Renal cortex interstitium (tissue), 11 donors: ENCODE results near the gene GSTT4. TPM values are rescaled to one million over a fixed set of nuclear protein-coding genes. Genes with fewer than 3 reads are reported as not detected.
"Not testable (repeated sequence)": the region's sequence is repeated elsewhere in the genome, so short reads cannot be mapped to it uniquely, and the experiment has no call there.

Experiments
- DNase-seq, 11 donors: peaks; one replicate each; pipeline ENCODE4 v3.0.0-alpha.2; 2013; ENCODE audit warnings: low read depth in 9 of 11, low spot score in 4 of 11; ENCODE audit errors: extremely low read depth in 1 of 11
- polyA plus RNA-seq, 3 donors: library from polyadenylated mRNA; unstranded; fragments of 120-200 nt; gene quantifications; one replicate each; pipeline ENCODE4 v1.2.1, GENCODE V29; 2013; ENCODE audit not compliant: insufficient read length in 3 of 3

GSTT4 gene
- polyA plus RNA-seq, 3 donors, result not detected

DNA sequence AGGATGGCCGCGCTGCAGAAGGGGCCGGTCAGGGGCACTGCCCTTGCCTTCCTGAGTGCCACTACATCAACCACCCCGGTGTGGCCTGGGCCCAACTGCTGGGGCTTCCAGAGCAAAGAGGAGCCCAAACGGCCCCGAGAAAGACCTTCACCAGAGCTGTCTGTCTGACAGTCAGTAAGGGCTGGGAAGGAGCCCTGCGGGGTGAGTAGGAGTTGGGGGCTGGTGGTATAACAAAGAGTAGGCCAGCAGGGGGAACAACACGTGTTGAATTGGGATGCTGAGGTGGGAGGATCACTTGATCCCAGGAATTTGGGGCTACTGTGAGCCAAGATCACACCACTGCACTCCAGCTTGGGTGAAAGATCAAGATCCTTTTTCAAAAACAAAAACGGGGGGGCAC is 3.9 kb downstream of the GSTT4 start:
- DNase-seq, result no peak

DNA sequence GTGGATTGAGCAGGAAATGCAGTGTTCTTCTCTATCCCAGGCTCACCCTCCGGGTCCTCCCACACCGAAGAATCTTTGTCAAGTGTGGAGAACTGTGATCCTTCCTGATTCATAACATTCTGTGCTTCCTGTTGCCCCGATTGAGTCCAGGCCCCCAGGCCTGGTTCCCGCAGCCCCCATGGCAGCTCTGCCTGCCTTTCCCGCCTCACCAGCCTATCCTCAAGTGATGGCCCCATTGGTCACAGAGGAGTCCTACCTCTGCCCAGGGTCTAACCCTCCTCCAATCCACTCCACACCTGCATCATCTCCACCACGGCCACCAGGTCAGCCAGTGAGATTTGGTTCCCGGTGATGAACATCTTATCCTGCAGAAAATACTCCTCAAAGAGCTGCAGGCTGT is 5.5 kb downstream of the GSTT4 start:
- not testable (repeated sequence) for DNase-seq

DNA sequence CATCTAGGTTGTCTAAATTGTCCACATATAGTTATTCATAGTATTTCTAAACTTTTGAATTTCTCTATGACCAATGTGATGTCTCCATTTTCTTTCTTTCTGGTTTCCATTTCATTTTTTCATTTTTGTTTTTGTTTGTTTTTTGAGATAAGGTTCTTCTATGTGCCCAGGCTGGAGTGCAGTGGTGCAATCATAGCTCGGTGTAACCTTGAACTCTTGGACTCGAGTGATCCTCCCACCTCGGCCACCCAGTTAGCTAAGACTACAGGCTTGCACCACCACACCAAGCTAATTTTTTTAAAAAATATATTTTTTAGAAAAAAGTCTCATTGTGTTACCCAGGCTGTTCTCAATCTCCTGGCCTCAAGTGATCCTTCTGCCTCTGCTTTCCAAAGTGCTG is 8.2 kb downstream of the GSTT4 start:
- DNase-seq, result no peak

DNA sequence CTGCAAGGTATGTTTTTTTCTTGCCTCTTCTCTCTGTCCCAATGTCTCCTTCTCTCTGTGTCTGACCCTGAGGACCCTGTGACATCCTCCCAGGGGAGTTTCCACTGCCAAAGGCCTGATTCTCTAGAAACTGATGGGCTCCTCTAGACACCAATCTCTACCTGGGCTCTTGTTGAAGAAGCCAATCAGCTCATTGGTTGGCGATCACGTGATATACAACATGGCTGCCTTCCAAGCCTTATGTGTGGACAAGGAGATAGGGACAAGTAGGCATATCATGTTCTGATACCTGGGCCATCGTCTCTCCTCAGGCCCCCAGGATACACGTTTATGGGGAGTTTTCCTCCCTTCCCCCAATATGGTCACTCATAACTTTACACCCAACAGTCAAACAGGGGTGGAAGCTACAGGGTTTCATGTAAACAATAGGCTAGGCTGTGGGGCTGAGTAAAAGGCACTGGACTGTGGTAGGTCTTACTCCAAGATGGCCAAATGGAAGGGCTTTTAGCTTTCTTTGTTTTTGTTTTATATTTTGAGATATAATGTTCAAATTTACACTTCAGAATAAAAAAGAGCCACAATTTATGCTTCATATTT is 11.6 kb downstream of the GSTT4 start:
- DNase-seq, result not testable (repeated sequence)

DNA sequence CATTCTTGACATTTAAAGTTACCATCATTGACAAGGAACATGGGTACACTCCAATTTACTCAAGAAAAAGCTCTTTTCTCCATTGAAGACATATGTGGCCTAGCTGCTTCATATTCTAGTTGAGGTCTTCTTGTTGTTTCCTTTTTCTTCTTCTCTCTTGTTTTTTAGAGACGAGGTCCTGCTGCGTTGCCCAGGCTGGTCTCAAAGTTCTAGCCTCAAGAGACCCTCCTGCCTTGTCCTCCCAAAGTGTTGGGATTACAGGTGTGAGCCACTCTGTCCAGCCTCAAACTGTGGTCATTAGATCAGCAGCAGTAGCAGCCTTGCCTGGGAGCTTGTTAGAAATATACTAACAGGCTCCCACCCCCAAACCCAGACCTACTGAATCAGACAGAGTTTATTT is 12.2 kb downstream of the GSTT4 start:
- DNase-seq, result not testable (repeated sequence)

DNA sequence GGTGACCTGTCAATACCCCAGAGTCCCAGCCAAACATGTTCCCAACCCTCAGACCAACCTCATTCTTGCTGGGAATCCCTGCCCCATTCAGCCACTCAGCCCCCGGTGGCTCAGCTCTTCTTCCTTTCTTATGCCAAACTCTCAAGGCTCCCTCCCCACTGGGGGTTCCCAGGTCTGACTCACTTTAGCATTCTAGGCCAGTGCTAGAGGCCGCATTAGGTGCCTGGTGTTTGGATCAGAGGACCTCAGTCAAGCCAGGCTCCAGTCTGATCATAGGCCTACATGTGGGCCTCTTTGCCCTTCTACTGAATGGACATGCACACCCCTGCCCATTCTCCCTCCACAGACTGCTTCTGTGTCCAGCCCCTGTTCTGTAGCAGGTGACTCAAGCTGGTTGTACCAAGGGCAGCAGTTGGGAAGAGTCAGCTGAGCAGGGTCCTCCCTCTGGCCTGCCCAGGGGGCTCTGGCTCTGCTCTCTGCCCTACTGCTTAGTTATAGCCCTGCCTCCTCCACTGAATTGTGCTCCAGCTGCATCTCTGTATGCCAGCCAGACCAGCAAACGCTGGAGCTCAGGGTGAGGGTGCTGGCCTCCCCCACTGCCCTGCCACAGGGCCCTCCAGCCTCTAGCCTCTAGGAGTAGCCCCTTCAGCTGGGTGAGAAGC is 15.5 kb downstream of the GSTT4 start:
- DNase-seq, result not testable (repeated sequence)

DNA sequence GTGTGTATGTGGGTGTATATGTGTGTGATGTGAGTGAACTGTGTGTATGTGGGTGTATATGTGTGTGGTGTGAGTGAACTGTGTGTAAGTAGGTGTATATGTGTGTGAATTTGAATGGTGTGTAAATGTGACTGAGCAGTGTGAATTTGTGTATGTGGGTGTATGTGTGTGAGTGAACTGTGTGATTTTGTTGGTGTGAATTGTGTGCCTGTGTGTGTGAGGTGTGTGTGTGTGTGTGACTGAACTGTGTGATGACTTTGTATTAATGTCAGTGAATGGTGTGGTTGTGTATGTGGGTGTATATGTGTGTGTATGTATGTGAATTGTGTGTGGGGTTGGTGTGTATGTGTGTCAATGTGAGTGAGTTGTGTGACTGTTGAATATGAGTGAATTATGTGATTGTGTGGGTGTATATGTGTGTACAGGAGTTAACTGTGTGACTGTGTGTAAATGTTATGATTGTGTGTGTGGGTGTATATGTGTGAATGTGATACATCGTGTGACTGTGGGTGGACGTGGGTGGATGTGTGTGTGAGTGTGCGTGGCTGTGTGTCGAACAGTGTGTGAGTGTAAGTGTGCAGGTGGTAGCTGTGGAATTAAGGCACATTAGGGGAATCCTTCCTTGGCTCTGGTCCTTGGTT is 18.6 kb downstream of the GSTT4 start:
- not testable (repeated sequence) for DNase-seq

DNA sequence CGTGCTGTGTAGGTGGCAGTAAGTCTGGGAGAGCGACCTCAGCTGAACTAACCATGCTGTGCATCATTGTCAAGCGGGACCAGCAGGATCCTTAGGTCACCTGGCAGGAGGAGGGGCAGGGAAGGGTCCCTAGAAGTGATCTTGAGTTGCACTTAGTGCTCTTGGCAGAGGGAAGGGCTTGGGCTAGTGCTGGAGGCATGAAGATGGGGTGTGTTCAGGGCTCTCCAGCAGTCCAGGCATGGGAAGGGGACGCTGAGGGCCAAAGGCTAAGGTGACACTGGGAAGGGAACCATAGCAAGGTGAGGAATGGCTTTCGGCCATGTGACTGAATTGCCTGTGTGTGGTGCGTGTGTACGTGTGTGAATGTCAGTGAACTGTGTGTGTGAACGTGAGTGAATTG is 19.2 kb downstream of the GSTT4 start:
- not testable (repeated sequence) for DNase-seq

DNA sequence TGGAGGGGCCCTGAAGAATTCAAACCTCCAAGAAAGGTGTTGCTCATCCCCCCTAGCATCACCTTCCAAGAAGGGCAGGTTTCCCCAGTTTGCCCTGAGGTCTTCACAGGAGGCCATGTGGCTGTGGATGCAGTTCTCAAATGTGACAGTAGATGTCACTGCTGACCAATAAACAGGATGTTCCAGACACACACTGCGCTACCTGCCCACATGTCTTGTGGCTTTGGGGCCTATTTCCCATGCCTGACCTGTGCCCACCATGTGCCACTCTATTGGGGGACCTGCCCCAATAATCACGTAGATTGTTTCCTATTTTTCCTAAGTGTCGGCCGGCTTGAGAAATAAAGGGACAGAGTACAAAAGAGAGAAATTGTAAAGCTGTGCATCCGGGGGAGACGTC is 20.8 kb downstream of the GSTT4 start:
- DNase-seq, result peak in 4 of 11 donors; percentile 12 to 26 (median 24)

DNA sequence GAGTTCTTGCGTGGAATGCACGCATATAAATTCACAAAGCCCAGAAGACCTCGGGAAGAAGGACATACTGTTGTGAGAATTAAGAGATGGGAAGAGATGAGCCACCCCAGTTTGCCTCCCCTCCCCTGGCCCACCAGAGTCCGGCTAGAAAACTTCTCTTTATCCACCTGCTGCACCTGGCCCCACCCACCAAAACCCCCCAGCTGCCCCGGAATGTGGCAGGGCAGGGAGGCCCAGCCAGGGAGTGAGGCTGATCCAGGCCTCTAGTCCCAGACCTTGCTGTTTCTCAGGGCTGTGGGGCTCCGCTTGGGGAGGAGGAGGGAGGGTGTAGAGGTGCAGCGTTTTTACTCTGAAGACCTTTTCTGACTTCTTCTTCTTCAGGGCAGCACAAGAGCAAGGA is 24.7 kb downstream of the GSTT4 start:
- not testable (repeated sequence) for DNase-seq

DNA sequence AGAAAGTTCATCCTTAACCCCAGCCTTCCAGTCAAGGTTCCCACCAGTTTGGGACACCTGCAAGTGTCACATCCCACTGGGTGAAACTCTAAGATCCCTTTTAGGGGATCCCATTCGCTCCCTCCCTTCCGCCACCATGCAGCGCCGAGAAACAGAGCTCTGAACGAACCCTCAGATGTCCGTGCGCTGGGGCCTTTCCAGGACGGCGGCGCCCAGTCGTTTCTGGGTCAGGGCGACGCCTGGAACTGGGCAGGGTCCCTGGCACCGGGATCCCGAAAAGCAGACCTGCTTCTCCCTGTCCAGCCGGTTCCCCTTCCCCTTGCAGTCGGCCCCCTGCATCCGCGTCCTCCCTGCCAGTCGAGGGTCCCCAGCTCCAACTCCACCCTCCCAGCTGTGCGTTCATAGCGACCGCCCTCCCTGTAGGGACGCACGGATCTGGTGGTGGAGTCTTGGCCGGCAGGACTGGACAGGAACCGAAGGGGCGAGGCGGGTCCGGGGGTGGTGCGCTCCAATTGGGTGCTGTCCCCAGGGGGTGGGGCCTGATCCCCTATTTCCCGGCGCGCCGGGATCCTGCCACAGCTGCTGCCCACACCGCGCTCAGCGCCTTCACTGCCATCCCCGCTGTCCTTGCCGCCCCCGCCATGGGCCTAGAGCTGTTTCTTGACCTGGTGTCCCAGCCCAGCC is 25.6 kb downstream of the GSTT4 start, which contains the start of gene GSTT2:
Gene GSTT2, plus strand, starts transcription at position 578 of the 684 bp plus-strand sequence.
- DNase-seq, result not testable (repeated sequence)

DNA sequence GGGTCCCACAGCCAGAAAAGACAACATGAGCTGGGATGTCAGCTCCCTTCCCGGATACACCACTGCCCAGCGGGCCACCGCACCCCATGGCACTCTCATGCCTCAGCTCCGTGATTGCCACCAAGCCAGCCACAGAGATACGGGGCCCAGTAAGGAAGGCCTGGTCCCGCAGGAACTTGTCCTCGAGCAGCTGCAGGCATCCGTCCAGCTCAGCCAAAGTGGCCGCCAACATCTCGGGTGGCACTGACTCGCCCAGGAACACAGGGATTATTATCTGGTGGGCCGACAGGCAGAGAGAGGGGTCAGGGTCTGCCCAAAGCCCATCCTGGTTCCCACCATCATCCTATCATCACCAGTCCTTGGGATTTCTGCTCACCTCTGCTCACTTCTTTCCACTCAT is 27.9 kb downstream of the GSTT4 start:
- DNase-seq, result not testable (repeated sequence)

DNA sequence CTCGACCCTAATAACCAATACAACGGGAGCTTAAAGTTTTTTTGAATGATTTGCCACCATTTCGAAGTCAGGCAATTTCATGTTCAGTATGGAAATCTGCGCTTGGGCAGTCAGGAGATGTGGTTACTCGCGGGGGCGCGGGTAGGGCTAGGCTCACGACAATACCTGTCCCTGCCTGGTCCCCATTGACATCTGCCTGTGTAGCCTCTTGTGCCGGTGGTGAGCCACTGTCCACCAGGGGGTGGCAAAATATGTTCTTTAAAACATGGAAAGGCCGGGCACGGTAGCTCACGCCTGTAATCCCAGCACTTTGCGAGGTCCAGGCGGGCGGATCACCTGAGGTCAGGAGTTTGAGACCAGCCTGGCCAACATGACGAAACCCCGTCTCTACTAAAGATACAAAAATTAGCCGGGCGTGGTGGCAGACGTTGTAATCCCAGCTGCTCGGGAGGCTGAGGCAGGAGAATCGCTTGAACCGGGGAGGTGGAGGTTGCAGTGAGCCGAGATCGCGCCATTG is 30.4 kb downstream of the GSTT4 start:
- not testable (repeated sequence) for DNase-seq

DNA sequence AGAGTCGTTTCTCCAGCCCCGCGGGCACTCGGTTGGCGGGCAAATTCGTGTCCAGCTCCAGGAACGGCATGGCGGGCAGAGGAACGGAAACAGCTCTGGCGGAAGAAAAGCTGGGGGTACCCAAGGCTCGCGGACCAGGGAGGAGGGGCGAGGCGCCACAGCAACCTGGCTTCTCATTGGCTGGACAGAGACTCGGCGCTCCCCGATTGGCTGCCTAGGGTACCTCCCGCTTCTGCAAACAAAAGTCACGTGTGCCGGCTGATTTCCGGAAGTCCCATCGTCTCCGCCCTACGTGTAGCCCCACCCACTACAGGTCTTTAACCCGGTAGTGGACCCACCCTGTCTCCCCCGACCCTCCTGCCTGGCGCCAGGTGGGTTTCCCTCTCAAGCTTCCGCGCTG is 30.9 kb downstream of the GSTT4 start, which contains the start of gene DDT:
Gene DDT, minus strand, starts transcription at position 97 of the 400 bp plus-strand sequence. Its CDS starts 27 bp downstream, at position 70.
- not testable (repeated sequence) for DNase-seq

DNA sequence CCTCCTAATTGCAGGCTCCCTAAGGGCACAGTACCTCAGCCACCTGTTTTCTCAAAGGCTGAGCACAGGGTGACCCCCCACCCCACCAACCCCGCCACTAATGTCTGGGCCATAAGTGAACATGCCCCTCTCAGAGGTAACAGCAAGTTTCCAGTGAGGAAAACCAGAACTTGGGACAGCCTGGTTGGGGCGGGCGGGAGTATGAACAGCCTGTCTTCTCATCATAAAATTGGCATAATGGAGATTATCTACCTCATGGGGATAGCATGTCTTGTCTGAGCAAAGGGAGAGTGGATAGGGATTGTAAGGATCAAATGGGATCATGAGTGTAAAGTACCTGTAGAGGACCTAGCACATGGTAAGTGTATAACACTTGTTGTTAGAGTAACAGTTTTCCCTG is 33.3 kb downstream of the GSTT4 start:
- DNase-seq, result not testable (repeated sequence)

DNA sequence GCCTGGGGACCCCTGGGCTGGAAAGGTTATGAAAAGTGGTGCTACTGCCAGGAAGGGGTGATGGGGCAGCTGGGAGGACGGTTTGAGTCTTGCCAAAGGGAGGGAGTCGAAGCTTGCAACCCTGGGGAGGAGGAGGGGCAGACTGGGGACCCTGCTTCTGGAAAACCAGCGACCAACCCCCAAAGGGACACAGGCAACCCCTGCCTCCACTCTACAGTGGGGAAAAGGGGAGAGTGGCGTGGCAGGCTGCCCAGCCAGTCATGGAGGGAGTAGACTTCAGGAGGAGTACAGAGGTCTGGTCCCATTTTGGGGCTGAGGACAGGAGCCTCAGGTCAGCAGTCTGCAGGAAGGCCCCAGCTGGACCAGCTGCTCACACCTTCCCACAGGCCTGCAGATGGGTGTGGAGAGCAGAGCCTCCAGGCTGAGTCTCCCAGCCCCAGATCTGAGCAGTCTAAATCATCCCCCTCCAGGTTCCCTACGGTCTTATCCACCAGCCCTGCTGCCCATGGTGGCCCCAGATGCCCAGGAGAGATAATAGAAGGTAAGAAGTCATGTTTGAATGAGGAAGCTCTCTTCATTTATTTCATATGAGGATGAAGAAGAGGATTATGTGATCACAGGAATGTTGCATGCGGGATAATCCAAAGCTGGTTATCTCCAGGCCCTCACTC is 34.3 kb downstream of the GSTT4 start:
- no peak for DNase-seq

DNA sequence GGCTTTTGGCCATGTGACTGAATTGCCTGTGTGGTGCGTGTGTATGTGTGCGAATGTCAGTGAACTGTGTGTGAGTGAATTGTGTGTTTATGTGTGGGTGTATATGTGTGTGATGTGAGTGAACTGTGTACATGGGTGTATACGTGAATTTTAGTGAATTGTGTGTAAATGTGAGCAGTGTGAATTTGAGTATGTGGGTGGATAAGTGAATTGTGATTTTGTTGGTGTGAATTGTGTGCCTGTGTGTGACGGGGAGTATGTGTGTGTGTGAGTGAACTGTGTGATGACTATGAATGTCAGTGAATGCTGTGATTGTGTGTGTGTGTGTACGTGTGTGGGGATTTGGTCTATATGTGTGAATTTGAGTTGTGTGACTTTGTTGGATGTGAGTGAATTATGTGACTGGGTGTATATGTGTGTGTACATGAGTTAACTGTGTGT is 35.0 kb downstream of the GSTT4 start:
- no peak for DNase-seq

DNA sequence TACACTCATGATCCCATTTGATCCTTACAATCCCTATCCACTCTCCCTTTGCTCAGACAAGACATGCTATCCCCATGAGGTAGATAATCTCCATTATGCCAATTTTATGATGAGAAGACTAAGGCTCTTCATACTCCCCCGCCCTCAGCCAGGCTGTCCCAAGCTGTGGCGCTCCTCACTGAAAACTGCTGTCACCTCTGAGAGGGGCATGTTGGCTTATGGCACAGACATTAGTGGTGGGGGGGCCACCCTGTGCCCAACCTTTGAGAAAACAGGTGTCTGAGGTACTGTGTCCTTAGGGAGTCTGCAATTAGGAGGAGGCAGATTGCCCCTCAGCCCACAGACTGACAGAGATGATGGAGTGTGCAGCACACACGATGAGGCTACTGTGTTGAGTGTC is 36.2 kb downstream of the GSTT4 start:
- no peak for DNase-seq

DNA sequence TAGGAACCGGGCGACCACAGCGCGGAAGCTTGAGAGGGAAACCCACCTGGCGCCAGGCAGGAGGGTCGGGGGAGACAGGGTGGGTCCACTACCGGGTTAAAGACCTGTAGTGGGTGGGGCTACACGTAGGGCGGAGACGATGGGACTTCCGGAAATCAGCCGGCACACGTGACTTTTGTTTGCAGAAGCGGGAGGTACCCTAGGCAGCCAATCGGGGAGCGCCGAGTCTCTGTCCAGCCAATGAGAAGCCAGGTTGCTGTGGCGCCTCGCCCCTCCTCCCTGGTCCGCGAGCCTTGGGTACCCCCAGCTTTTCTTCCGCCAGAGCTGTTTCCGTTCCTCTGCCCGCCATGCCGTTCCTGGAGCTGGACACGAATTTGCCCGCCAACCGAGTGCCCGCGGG is 38.7 kb downstream of the GSTT4 start, which contains the start of gene DDTL:
Gene DDTL, plus strand, starts transcription at position 321 of the 400 bp plus-strand sequence. Its CDS starts 27 bp downstream, at position 348.
- DNase-seq, result not testable (repeated sequence)
